Measurements from ENCODE around the gene SLC23A3.

GRCh38 chr2:219198974-219199373, 29.1 kb upstream of the SLC23A3 start:
- TF ChIP-seq CTCF (IDR thresholded peaks at IDR 0.05; ENCODE audit: low read length) (no peak), EZH2 (IDR thresholded peaks at IDR 0.05; ENCODE audit: borderline replicate concordance, low read length) (no peak)
